Measurements from ENCODE around the gene CIAO2B. TPM values are rescaled to one million over a fixed set of nuclear protein-coding genes. Genes with fewer than 3 reads are reported as not detected.

The CIAO2B gene
- total and polyA plus RNA-seq, 3 donors from 2014 or later, result 113 to 179 (median 145) TPM

DNA sequence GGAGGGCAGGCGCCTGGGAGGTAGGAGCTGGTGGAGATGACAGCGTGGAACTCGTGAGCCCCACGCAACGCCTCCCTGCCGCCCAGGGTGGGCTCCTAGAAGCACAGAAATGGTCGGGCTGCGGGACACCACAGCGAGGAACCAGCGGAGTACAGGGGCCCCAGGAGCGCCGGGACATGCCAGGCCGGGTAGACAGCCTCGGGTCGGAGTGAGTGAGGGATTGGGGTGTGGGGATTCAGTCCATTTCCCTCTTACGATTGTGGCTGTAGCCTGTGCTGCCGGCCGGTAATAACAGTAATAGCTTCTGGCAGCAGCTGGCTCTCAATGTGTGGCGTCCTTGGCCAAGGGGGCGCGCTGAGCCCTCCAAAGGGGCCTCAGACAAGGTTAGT, 14.6 kb upstream of the CIAO2B start:
- no peak overlapping the region for H3K27ac ChIP-seq
- no peaks in the 10 kb centered on the region for H3K36me3 ChIP-seq (ENCODE audit: low read depth, missing control alignments)
- no peaks in the 10 kb centered on the region for H3K9me3 ChIP-seq
- peak overlapping the region; percentile 31 to 56 for H3K4me3 ChIP-seq
- 6 to 8% methylated on average over 11 to 21 of the region's 21 CpGs for WGBS, 2 donors
- no peak for DNase-seq
- H3K27me3 ChIP-seq, result no peaks in the 10 kb centered on the region
- intact Hi-C loops (cut with DNase I; ENCODE audit: low total_unique reads), result no loop called here
- H3K4me1 ChIP-seq, result peaks cover 16% of the 10 kb centered on the region
- no peak for TF ChIP-seq CTCF (IDR thresholded peaks at IDR 0.05)
- TF ChIP-seq POLR2A (IDR thresholded peaks at IDR 0.05), result no peak

DNA sequence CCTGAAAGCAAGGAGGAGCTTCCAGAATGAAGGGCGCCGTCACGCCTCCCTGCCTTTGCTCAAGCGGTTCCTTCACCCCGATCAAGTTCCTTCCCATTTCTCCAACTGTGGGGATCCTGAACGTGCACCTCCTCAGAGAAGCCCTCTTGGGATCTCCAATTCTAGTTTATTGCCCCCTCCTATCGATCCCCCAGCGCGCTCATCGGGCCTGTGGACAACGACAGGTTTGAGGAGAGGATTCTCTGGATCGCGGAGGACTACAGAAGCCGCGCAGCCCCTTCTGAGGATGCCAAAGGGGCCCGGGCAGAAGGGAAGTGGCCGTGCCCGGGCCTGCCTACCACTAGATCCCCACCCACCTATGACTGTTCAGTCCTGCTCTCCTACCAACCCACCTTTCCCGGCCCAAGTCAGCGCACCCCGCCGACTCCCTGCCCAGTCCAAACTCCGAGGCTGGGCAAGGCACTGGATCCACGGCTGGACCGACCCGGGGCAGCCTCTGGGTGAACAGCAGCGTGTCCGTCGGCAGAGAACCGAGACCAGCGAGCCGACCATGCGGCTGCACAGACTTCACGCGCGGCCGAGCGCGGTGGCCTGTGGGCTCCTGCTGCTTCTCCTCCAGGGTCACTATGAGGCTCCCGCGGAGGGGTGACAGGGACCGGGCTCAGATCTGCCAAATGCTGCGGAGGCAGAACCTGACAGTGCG, 14.1 kb upstream of the CIAO2B start:
- 0 to 1% methylated on average over 17 to 41 of the region's 44 CpGs for WGBS, 2 donors
- no peak for TF ChIP-seq CTCF (IDR thresholded peaks at IDR 0.05)
- no peak for TF ChIP-seq POLR2A (IDR thresholded peaks at IDR 0.05)
- peaks cover 16% of the 10 kb centered on the region for H3K4me1 ChIP-seq

GRCh38 chr16:66947302-66948065, 13.3 kb upstream of the CIAO2B start:
- WGBS, 2 donors, result 0 to 1% methylated on average over 22 to 23 of the region's 23 CpGs
- H3K27ac ChIP-seq, result no peak overlapping the region
- TF ChIP-seq POLR2A (IDR thresholded peaks at IDR 0.05), result no peak
- TF ChIP-seq CTCF (IDR thresholded peaks at IDR 0.05), result peak; percentile 87 to 94 (median 94)
- no peaks in the 10 kb centered on the region for H3K36me3 ChIP-seq (ENCODE audit: low read depth, missing control alignments)
- H3K4me1 ChIP-seq, result peaks cover 16% of the 10 kb centered on the region
- intact Hi-C loops (cut with DNase I; ENCODE audit: low total_unique reads), result no loop called here
- no peaks in the 10 kb centered on the region for H3K9me3 ChIP-seq
- H3K4me3 ChIP-seq, result peak overlapping the region; percentile 31 to 56
- DNase-seq, result peak; percentile 93
- H3K27me3 ChIP-seq, result no peaks in the 10 kb centered on the region

More for the DNA sequence above, 14.1 kb upstream of the CIAO2B start:
- H3K36me3 ChIP-seq (ENCODE audit: low read depth, missing control alignments), result no peaks in the 10 kb centered on the region
- no peaks in the 10 kb centered on the region for H3K27me3 ChIP-seq
- peak overlapping the region; percentile 31 to 56 for H3K4me3 ChIP-seq
- peak; percentile 20 for DNase-seq
- H3K9me3 ChIP-seq, result no peaks in the 10 kb centered on the region
- no peak overlapping the region for H3K27ac ChIP-seq
- intact Hi-C loops (cut with DNase I; ENCODE audit: low total_unique reads), result no loop called here

GRCh38 chr16:66946974-66947301, 12.7 kb upstream of the CIAO2B start:
- no peak for DNase-seq
- WGBS, 2 donors, result 35 to 38% methylated on average over 5 of the region's 5 CpGs
- H3K9me3 ChIP-seq, result no peaks in the 10 kb centered on the region
- peaks cover 16% of the 10 kb centered on the region for H3K4me1 ChIP-seq
- intact Hi-C loops (cut with DNase I; ENCODE audit: low total_unique reads), result no loop called here
- H3K4me3 ChIP-seq, result no peak overlapping the region
- H3K27me3 ChIP-seq, result no peaks in the 10 kb centered on the region
- no peak for TF ChIP-seq CTCF (IDR thresholded peaks at IDR 0.05)
- no peaks in the 10 kb centered on the region for H3K36me3 ChIP-seq (ENCODE audit: low read depth, missing control alignments)
- H3K27ac ChIP-seq, result no peak overlapping the region

Measured in testis (tissue), 3 donors.